HG03060 (cell line): ENCODE measurements around the gene CELF2.

Experiments
- ATAC-seq: cut with Tn5 transposase; IDR thresholded peaks from one replicate; pipeline ENCODE4 v1.9.1; 2021; ENCODE audit warnings: low read depth, moderate number of reproducible peaks; ENCODE audit not compliant: unreplicated experiment

CELF2 gene

GRCh38 chr10:11237571-11237970 lies 219.9 kb downstream of the CELF2 start:
- no peak for ATAC-seq

DNA sequence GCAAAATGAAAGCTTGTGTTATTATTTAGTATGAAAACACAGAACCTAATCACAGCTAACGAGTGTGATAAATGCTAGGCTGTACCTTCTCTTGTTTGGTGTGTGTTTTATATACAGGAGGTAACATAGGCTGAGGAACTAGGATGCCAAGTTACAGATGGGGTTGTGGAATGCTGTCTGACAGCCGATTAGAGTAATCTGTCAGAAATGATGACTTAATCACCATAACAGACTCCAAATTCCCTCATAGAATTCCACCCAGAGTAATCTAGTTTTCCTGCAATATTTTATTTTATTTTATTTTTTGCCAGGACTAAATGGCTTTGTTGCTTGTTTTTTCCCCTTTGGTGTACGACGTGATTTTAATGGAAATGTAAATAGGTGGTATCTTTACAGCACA lies 221.2 kb downstream of the CELF2 start:
- no peak for ATAC-seq

DNA sequence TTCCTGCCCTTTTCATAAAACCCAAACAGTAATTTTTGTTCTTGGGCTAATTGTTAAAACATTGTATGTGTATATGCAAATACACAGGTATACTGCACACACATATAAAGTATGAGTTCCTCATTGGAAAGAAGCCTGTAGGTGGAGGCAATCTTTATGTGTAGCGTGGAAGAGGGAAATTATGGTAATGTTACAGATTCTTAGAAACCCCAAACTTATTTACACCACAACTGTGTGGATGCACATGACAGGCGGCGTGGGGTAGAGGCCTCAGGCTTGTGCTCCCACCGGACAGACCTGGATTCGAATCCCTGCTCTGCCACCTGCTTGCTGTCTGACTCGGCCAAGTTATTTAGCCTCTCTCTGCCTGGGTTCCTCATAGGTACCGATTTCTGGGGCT lies 223.0 kb downstream of the CELF2 start:
- no peak for ATAC-seq

- peak; percentile 37 for ATAC-seq
Observed at GRCh38 chr10:11242443-11243387, 225.0 kb downstream of the CELF2 start.

DNA sequence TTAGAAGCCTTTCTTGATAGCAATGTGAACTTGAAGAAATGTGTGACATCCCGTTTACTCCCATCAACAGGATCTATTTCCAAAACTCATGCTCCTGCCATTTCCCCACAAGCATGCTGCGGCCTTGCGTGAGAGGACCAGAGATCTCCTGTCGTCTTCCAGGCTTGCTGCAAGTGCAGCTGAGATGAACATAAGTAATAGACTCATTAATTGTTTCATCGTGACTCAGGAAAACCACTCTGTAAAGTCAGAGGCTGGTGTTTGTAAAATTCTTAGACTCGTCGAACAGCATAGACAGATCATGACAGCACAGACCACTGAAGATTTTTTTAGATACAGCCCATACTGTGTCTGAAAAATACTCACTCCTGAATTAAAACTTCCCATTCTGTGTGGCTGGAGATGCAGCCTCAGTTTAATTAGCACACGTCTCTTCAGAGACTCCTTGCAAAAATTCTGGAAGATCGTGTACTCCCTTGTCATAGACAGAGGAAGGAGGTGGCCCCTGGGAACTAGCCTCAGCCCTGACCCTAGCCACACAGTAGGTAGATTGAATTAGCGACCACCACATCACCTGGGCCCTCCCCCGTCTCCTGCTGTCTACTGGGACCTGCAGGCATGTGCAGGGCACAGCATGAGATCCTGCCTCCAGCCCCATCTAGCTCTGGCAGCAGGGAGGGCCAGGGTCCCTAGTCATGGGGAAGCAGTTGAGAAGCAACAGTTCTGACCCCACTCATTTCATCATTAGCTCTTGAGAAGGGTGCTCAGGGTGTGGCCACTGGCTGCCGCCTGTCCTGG lies 226.0 kb downstream of the CELF2 start:
- ATAC-seq = peak; percentile 3

DNA sequence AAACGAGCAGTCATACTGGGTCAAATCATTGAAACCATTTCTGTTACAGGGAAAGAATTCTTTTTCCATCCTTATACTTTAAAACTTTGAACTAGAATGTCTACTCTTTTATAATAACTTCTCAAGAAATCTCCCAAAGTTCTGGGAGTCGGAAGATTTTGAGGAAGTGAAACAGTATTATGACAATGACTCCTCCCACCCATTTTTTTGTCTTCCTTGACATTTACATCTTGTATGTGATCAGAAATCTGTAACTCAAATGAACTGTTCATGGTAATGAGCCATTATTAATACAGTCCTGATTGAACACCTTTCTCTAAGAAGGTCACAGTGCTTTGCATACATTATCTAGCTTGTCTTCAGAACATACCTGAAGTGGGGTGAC lies 227.4 kb downstream of the CELF2 start:
- ATAC-seq = no peak

- peak; percentile 39 for ATAC-seq
Observed at GRCh38 chr10:11245510-11245909, 227.8 kb downstream of the CELF2 start.

DNA sequence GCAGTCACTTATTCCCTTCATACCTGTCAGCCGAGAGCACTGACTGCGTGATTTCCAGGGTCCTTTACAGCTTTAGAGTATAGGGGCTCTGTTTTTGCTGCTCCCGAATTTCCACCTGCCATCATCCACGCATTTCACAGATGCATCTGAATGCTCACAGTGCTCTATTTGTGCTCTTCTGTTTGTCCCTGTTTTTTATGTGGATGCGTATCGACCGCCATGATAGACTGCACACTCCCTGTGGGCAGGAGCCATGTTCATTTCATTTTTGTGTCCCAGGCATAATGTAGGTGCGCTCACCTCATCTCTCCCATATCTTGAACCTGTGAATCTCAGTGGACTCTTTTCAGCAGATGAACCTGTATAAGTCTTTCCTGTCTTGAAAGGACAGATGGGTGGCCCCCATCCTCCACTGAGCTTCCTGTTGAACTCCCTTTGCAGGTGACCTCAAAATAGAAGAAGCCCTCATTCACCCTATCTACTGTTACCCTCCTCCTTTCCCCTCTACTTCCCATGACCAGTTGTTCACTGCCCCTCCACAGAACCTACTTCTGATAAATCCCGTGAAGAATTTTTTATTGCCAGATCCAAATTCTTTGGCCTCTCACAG lies 228.4 kb downstream of the CELF2 start:
- ATAC-seq = no peak

GRCh38 chr10:11246752-11247467 lies 229.2 kb downstream of the CELF2 start:
- ATAC-seq = no peak

- no peak for ATAC-seq
Observed at GRCh38 chr10:11249152-11249807, 231.6 kb downstream of the CELF2 start.

GRCh38 chr10:11249808-11250195 lies 232.1 kb downstream of the CELF2 start:
- ATAC-seq = no peak

GRCh38 chr10:11250304-11250703 lies 232.6 kb downstream of the CELF2 start:
- no peak for ATAC-seq

DNA sequence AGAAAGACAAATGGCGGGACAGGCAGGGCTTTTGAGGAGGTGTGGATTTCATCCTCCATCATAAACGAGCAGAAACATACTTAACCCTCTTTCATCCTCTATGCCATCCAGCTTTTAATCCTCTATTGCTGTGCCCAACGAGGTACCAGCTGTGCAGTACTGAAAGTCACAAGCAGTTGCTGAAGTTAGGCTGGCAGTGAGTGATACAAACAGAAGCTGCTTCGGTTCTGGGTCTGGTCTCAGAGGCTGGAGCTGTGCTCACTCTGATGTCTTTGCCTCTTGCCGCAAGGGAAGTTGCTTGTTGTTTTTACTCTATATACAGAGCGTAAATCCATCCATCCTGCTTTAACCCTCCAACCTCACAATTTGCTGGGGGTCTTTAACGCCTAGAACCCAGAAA lies 235.2 kb downstream of the CELF2 start:
- no peak for ATAC-seq

GRCh38 chr10:11253385-11254002 lies 235.8 kb downstream of the CELF2 start:
- no peak for ATAC-seq

DNA sequence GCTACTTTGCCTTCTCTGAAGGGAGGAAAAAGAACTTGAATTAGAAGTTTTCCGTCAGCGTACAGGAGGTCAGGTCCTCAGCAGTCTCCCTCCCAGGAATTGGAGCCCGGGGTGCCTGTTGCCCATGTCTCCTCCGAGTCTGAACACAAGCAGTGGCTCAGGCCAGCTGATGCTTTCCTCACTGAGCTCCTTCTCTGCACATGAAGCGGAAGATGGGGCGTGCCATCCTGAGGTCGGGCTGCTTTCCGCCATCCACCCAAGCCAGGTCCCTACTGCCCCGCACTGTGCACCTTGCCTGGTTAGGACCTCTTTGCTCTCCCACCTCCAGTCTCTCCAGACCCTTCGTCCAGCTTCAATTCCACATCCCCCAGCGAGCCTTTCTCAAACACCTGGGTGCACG lies 237.5 kb downstream of the CELF2 start:
- no peak for ATAC-seq

DNA sequence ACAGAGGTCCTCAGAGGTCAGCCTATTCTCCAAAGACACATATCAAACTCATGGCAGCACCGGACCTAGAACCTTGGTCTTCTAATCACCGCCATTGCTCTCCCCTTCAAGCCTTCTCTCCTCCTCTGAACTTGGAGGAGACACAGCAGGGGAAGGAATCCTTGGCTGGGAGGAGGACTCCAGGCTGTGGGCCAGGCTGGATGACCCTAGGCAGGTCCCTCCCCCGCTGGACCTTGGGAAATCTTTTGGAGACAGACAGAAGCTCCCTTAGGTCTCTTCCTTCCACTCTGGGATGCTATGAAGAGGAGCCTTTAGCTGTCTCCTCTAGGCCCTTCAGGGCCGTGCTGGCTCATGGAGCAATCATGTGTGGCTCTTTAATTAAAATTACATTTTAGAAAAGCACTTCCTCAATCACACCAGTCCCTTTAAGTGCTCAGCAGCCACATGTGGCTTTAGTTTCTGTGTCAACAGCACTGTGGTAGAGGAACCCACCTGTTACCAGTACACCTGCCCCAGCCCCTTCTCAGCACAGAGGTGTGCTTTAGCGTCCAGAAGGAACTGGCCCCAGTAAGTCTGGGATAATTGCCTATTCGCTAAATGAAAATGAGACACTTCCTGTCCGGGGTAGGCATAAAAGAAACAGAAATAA lies 238.2 kb downstream of the CELF2 start:
- no peak for ATAC-seq

- ATAC-seq = no peak
Observed at GRCh38 chr10:11256896-11257295, 239.2 kb downstream of the CELF2 start.

DNA sequence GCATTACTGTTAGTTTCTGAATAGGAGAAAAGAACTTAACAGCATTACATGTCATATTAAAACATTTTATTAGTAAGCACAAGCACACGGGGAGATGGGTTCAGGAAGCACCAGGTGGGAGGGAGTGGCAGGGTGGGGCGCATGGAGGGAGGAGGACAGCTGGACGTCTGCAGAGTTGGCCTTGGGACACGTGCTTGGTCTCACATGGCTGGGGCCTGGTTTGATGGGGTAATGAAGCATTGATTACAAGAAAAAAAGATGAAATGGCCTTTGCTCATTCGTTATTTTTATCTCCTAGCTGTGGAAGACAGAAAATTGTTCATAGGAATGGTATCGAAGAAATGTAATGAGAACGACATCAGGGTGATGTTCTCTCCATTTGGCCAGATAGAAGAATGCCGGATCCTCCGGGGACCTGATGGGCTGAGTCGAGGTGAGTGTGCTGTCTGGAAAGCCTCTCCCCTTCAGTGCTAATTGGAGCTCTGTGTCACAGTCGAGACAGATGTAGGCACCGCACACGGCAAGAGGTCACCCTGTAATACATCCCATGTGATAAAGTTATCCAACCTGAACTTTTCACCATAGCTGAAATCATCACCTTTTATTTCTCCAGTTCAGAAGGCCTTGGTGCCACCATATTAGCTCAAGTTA lies 239.9 kb downstream of the CELF2 start:
- ATAC-seq = no peak

DNA sequence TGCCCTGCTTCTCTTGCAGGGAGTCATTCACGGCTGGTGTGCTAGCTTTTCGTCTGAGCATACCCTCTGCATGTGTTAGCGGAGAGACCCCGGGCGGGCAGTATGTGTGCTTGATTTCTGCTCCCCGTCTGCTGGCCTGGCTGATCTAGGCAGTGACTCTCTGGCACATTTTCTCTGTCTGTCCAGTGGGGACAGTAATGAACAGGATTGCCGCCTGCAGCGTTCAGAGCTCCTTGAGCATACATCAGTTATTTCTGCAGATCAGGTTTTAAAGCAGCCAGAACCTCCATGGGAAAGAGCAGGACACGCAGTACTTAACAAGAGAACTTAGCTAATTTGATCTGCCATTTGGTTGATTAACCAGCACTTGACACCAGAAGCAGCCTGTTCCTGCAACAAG lies 242.5 kb downstream of the CELF2 start:
- no peak for ATAC-seq
